ENCODE data around the gene SLC9A3. TPM values are rescaled to one million over a fixed set of nuclear protein-coding genes. Genes with fewer than 3 reads are reported as not detected.

SLC9A3 gene
- total RNA-seq, 1 experiment from 2014 or later, result 9.1 TPM

DNA sequence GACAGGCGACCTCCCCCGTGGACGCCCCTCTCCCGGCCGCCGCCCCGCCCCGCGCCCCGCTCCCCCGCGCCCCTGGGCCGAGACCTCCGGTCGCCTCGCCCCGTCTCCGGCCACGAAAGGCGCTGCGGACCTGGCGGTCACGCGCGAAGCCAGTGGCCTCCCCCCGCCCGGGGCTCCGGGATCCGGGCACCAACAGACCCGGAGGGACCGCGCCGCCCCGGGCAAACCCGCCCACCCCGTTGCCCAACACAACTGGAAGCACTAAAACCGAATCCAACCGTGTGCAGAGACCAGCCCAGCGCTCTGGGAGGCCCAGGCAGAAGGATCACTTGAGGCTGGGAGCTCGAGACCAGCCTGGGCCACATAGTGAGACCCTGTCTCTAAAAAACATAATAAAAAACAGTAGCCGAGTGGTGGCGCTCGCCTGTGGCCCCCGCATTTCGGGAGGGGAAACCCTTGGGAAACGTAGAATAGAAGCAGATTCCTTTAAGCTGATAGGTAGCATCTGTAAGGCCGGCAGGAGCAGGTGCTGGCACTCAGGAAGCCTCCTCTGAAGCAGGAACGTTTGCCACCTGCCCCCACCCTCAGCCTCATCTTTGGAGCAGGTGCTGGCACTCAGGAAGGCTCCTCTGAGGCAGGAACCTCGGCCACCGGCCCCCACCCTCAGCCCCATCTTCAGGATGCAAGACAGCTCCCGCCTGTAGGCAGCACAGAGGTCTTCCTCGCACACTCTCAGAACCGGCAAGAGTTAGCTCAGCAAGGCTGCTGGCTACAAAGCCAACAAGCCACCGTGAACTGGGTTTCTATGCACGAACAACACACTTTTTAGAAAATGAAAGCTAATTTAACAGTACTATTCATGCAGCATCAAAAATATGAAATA lies 4.6 kb upstream of the SLC9A3 start:
- no peak for DNase-seq (ENCODE audit: extremely low read depth, low read depth)

DNA sequence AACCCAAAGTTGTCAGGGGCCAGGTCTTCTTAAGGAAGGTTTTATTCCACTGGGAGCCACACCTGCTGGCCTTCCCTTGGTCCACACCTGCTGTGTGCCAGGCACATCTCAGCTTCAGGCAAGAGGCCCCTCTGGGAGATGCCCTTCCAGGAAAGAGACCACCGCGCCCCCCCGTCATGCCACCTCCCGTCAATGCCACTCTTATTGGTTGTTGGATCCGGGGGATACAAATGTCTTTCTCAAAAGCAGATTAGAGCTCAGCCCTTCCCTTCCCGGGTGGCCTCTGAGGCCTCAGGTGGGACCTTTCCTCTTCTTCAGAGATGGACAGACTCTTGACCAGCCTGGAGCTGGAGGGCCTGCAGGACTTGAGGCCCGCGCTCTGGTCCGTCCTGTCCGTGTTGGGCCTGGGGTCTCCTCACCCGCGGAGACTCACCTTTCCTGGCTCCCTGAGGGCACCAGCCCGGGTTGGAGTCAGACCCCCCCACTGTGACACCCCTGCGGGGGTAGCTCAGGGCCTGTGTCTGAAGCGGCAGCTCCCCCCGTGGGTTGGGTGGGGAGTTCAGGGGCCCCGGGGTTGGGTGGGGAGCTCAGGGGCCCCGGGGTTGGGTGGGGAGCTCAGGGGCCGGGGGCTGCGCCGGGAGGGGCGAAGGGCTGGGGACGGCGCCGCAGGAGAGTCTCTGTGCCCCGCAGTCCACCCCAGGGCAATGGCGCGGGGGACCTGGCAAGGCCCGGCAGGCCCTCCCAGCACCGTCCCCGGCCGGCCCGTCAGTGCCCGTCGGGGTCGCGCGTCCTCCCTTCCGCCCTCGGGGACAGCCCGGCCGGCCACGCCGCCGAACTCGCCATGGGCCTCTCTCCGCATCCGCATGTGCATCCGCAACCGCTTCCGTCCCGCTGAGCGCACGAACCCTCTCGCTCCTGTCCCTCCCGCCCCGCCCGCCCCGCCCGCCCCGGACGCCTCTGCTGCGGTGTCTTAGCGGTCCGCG lies 3.7 kb upstream of the SLC9A3 start:
- no peak for DNase-seq (ENCODE audit: extremely low read depth, low read depth)

DNA sequence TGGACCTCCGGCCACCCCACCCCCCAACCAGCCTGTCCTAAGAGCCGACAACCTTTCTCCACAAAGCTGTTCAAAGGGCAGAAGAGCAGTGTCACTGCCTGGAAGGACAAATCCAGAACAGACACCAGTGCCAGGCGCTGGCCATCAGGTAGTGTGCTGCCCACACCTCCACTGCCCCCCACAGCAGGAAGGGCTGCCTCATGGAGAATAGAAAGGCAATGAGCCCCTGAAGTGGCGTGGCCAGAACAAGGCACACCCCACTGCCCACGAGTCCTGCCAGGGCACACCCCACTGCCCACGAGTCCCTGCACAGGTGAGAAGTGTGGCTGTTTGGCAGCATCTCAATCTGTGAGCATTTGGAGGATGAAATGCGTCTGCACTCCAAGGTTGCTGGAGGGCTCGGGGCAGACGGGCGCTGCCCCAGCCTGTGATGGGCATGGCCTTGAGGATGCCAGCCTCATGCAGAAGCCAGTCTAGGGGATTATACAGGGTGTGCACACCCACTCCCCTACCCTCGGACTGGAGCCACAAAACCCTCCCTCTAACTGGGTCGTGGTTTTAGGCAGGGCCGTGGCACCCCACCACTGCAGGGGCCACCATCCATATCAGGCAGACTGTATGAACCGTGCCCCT lies 2.3 kb upstream of the SLC9A3 start:
- no peak for DNase-seq (ENCODE audit: extremely low read depth, low read depth)

DNA sequence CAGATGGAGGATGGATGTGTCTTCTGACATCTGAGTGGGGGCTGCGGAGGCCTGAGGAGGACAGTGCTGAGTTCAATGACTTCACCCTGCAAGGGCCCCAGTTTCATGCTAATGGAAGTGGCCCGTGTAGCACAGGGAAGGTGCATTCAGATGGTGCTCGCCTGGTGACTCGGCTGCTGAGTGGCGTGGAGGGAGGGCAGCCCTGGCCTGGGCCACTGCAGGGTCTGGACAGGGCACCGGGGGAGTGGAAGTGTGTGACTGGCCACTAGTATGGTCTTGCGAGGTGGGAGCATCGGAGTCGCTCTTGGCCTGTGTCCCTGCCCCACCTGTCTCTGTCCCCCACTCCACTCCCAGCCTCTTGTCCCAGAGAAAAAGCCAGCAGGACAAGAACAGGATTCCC lies 1.7 kb upstream of the SLC9A3 start:
- no peak for DNase-seq (ENCODE audit: extremely low read depth, low read depth)

DNA sequence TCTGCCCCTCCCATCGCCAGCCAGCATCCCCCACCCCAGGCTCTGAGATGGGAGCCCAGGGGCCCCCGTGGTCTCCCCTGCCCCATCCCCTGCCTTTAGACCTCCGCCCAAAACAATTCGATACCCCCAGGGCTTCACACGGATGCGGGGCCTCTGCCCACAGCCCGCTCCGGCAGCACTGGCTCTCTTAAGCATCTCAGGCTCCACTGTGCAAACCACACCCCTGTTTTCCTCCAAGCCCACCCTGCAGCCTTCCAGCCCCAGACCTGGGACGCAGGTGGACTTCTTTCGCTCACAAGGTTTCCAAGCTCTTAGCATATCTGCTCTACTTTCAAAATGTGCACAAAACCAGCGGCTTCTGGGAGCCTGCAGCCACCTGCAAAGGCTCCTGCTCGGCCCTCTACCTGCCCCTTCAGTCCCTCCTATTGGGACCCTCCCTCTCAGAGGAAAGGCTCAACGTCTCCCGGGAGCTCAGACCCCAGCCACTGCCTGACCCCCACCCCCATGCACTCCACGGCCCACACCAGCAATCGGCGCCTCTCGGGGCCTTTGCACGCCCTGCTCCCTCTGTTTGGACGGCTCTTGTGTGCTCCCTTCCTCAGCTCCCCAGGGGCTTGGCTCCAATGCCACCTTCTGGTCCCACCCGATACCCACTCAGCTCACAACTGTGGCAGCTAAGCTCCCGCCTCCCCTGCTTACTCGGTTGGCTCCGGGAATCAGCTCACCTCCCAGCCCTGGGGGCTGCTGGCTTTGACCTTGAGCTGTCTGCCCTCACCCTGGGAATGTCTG lies 918 bp upstream of the SLC9A3 start:
- DNase-seq (ENCODE audit: extremely low read depth, low read depth), result no peak

DNA sequence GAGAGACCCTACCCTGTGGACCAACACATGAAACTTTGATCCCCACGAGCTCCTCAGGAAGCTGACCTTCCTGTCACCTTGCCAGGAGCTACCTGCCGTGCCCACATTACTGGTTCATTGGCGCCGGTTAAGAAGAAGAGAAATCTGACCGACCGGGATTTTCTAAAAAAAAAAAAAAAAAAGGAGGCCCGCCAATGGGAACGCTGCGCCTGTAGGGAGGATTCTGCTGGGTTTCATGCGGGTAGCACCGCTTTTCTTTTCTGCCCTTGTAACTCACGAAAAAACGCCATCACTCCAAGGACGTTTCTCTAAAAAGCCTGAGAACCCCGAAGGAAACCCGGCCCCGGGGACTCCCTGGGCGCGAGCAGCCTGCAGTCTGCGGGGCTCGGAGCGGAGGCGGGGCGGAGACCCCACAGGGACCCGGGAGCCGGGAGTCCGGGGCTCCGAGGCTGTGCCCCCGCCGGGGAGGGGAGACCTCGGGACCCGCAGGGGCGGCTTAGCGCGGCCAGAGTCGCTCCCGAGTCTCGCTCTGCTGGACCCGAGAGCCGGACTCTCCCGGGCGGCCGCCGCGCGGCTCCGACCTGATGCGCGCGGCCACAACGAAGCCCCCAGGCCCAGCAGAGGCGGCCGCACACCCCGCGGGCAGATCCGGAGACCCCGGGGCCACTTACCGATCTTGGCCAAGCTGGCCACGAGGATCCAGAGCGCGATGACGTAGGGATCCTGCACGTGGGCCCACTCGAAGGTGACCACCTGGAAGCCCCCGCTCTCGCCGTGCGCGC lies 617 bp downstream of the SLC9A3 start:
- no peak for DNase-seq (ENCODE audit: extremely low read depth, low read depth)

DNA sequence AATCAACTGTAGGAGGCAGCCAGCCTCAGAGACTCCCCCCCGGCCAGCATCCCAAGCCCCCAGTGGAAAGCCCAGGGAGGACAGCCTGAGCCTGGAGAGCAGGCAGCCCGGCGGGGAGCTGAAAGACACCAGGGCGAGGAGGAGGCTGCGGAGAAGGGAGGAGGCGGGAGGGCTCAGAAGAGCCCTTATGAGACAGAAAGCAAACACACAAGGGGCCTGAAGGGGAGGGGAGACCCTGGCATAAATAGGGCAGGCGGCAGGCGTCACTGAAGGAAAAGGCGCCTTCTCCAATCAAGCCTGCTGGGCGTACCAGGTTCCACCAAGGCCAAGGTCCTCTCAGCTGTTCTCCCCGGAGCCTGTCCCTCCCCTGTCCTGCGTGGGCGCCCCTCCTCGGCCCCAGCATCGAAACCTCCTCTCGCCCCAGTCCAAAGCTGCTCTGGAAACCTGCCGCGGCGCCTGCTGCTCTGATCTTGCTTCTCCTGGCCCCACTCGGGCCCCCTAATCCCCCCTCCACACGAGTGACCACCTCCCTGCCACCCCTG lies 1.3 kb downstream of the SLC9A3 start:
- no peak for DNase-seq (ENCODE audit: extremely low read depth, low read depth)

DNA sequence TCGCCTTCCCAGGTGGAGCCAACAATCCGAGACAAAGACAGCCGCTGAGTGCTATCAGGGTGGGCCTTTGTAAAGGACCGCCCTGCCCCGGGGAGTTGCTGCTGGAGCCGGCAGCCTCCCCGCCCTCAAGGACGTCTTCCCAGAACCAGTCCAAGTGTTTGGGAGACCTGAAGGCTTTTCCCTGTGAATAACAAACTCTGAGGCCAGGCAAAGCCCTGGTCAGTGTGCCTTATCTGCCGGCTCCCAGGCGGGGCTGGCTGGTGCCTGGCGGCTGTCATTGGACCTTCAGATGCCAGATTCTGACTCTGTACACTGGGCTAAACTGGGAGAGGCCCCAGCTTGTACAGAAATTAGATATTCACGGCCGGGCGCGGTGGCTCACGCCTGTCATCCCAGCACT lies 2.1 kb downstream of the SLC9A3 start:
- DNase-seq (ENCODE audit: extremely low read depth, low read depth), result no peak

DNA sequence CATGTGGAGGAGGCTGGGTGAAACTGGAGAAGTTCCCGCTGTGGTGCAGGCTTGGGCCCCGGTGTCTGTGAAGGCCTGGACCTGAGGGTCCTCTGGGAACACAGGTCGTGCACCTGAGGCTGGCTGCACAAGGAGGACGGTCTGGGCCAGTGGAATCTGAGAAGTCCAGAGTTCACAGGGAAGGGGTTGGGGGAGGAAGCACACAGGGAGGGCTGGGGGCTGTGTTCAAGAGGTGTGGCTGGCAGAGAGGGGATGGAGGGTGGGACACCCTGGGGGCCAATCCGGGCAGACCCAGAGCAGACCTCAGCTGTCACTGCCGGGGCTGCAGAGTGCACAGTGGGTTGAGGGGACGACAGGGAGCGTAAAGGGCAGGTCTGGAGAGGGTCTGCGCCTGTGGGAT lies 2.6 kb downstream of the SLC9A3 start:
- DNase-seq (ENCODE audit: extremely low read depth, low read depth), result no peak

DNA sequence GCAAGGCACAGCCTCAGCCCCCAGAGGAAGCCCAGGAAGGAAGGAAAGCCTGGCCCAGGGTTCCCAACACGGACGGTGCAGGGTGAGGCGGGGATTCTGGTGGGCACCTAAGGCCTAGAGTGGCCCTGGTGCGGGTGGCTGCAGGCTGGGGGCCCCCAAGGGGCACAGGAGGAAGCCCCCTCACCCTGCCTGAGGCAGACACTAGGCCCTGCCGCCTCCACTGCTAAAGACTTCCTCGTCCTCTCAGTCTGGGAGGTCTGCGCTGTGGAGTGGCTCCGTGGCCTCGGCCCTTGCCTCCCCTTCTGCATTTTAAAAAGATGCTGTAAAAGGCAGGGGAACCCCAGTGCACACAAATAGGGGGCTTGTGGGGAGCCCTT lies 3.4 kb downstream of the SLC9A3 start:
- DNase-seq (ENCODE audit: extremely low read depth, low read depth), result no peak

DNA sequence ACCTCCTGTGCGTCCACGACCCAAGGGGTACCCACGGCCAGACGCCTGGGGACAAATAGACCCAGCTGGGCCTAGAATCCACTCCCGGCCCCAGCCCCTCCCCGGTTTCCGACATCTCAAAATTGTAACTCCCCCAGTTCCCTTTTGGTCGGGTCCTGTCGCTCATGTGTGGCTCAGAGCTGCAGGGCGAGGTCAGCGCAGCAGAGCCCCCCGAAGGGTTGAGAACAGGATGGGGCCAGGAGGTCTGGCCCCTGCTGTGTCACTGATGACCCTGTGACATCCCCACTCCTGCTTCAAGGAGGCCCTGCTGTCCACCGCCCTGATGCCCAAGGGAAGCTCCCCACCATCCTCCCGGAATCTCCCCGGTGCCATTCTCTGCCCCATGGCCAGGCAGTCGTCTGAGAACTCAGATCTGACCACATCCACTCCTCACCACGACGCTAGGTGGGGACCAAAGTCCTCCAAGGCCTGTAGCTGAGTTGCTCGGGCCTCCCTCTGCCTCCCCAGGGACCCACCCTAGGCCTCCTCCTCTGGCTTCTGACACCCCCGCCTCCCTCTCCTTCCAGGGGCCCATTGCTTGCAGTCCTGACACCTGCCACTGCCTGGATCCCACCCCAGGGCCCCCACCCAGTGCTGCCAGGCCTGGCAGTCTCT lies 3.9 kb downstream of the SLC9A3 start:
- no peak for DNase-seq (ENCODE audit: extremely low read depth, low read depth)

DNA sequence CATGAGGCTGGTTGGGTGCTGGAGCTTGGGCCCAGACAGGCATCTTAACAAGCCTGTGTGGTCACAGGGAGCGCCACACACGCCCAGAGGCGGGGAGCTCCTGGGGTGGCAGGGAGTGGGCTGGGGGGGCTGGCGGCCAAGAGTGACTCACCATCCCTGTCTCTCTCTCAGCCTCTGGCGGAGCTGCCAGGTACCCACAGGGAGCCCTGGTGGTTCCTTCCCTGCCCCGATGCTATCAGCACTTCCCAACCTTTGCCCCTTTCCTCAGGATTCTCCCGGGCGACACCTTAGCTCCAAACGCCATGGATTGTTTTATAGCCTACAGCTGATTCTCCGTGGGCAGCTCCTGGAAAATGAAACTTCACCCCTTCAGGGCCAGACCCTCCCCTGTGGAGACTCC lies 5.5 kb downstream of the SLC9A3 start:
- no peak for DNase-seq (ENCODE audit: extremely low read depth, low read depth)

DNA sequence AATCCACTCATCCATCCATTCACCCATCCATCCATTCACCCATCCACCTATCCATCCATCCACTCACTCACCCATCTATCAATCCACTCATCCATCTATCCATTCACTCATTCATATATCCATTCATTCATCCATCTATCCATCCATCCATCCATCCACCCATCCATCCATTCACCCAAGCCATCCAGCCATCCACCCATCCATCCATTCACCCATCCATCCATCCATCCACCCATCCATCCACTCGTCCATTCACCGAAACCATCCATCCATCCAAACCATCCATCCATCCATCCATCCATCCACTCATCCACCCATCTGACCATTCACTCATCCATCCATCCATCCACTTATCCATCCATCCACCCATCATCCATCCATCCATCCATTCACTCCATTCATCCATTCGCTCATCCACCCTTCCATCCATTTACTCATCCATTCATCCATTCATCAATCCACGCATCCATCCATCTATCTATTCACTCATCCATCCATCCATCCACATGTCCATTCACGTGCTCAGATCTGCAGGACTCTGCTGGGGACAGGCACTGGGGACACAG lies 6.6 kb downstream of the SLC9A3 start:
- DNase-seq (ENCODE audit: extremely low read depth, low read depth), result no peak

DNA sequence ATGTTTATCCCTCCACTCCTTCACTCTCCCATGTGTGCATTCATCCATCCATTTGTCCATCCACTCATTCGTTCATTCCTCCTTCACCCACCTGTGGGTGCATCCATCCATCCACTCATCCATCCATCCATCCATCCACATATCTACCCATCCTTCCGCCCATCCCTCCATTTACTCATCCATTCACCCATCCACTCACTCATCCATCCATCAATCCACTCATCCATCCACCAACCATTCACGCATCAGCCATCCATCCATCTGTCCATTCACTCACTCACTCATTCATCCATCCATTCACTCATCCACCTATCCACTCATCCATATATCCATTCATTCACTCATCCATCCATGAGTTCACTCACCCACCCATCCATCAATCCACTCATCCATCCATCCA lies 7.3 kb downstream of the SLC9A3 start:
- DNase-seq (ENCODE audit: extremely low read depth, low read depth), result no peak

DNA sequence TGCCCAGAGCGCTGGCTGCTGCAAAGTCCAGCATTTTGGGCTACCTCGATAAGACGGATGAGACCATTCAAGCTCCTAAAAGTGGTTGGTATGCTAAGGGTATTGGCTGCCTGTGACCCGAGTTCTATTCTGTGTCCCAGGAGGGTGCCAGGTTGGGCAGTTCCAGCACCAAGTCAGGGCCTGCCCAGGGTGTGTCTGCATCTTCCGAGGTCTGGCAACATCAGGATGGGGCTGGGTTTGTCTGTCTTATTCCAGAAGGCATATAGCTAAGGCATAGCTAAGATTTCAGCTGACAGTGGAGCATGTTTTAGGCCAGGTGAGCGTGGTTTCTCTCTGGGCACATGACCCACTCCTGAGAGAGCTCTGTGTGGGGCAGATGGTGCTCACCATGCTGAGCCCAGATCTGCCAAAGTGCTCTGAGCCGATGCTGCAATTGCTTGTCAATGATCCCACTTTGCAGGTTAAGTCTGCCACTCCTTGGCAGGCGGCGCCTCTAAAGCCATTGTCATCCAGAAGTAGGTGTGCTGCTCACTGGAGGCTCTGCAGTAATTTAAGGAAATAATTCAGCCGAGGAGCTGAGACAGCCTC lies 7.8 kb downstream of the SLC9A3 start:
- DNase-seq (ENCODE audit: extremely low read depth, low read depth), result no peak

DNA sequence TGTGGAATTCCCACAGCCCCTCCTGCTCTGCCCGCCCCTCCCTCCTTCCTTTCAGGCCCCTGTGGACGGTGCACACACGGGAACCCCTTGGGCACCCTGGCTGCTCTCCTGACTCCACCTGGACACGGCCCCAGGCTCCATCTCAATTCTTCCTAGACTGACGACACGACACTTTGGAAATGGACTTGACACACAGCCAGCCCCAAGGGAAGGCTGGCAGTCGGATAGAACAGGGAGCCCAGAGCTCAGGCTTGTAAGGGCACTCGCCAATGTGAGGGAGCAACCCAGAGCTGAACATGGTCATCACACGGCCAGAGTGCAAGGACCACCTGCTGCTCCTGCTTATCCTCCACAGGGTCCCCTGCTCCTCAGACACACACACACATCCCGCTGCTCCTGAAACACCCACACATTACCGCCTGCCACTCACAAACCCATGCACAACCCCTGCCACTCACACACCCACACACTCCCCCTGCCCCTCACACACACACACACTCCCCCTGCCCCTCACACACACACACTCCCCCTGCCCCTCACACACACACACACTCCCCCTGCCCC lies 8.9 kb downstream of the SLC9A3 start:
- DNase-seq (ENCODE audit: extremely low read depth, low read depth), result no peak

DNA sequence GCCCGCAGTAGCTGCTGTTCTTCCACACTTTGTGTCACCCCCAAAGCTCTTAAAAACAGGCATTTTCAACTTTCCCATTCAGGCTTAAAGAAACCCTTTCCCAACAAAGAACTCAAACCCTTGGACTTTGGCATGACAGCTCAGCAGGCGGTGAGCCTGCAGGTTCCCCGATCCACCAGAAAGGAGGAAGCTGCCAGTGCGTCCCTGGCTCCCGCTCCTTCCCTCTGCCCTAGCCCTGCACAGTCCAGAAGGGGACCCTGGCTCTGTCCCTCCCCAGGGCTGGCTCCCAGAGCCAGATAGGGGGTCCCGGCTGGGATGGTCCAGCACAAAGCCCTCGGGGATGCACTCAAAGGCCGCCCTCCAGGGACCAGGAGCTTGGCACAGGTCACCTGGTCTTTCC lies 9.6 kb downstream of the SLC9A3 start:
- no peak for DNase-seq (ENCODE audit: extremely low read depth, low read depth)

DNA sequence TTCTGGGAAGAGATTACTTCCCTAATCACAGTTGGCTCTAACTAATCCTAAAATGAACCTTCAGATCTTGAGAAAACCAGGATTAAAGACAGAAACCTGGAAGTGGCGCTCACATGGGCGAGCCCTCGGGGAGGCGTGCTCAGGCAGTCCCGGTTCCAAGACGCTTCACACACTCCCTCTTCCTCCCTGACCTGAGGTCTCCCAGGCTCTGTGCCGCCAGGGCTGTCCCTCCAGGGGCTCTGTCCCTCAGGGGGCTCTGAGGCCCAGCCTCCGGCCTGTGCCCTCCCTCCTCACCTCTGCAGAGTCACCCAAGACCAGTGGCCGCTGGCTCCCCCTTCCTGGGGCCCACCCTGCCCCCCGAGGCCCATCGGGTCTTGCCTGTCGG lies 10.2 kb downstream of the SLC9A3 start:
- no peak for DNase-seq (ENCODE audit: extremely low read depth, low read depth)
